Measurements from ENCODE around the gene AGO3. TPM values are rescaled to one million over a fixed set of nuclear protein-coding genes. Genes with fewer than 3 reads are reported as not detected.
A peak's percentile ranks its signal among the peaks of the same experiment; 100 is the strongest.

Gene AGO3
- total RNA-seq, 1 experiment from 2014 or later = 39.4 TPM

GRCh38 chr1:35988237-35988636 is 57.3 kb downstream of the AGO3 start:
- Histone ChIP-seq H3K9me3 (ENCODE audit: control insufficient read depth, insufficient read depth, low read depth, low read length) (no peaks in the 10 kb centered on the region), H3K27me3 (ENCODE audit: control insufficient read depth, insufficient read depth, low read length) (no peaks in the 10 kb centered on the region), H3K4me3 (ENCODE audit: low read depth in 2 of 2, low read length in 2 of 2) (no peak overlapping the region), H3K4me1 (ENCODE audit: control insufficient read depth, insufficient read depth, low read length) (no peaks in the 10 kb centered on the region), H3K36me3 (ENCODE audit: control insufficient read depth, insufficient read depth, low read length) (peaks cover 9% of the 10 kb centered on the region; the same call in 1 of the 2 replicates), H3K27ac (ENCODE audit: low read length) (no peak overlapping the region)
- no peak for ATAC-seq
- ChIA-PET CTCF (no interaction called here), POLR2A (no interaction called here)
- TF ChIP-seq, protein P1, sequence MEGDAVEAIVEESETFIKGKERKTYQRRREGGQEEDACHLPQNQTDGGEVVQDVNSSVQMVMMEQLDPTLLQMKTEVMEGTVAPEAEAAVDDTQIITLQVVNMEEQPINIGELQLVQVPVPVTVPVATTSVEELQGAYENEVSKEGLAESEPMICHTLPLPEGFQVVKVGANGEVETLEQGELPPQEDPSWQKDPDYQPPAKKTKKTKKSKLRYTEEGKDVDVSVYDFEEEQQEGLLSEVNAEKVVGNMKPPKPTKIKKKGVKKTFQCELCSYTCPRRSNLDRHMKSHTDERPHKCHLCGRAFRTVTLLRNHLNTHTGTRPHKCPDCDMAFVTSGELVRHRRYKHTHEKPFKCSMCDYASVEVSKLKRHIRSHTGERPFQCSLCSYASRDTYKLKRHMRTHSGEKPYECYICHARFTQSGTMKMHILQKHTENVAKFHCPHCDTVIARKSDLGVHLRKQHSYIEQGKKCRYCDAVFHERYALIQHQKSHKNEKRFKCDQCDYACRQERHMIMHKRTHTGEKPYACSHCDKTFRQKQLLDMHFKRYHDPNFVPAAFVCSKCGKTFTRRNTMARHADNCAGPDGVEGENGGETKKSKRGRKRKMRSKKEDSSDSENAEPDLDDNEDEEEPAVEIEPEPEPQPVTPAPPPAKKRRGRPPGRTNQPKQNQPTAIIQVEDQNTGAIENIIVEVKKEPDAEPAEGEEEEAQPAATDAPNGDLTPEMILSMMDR (IDR thresholded peaks at IDR 0.05) = no peak
- TF ChIP-seq REST (IDR thresholded peaks at IDR 0.05; ENCODE audit: insufficient read depth in 1 of 2, low read depth in 2 of 2, low read length in 1 of 2) = no peak
- TF ChIP-seq POLR2AphosphoS5 (IDR thresholded peaks at IDR 0.05; ENCODE audit: low read depth, low read length) = no peak
- no peak for TF ChIP-seq SIN3A (IDR thresholded peaks at IDR 0.05; ENCODE audit: borderline replicate concordance, insufficient read depth, low read depth, low read length)
- TF ChIP-seq TCF7L2 (IDR thresholded peaks at IDR 0.05; ENCODE audit: low read depth, low read length) = no peak
- no peak for DNase-seq (ENCODE audit: low read depth, low spot score)
- in situ Hi-C loops (cut with HindIII; ENCODE audit: low pct_unique_long_range_greater_than_20kb, low sequenced_read_pairs) = no loop called here
- intact Hi-C loops (cut with micrococcal nuclease; ENCODE audit: unreplicated experiment) = no loop called here
- BruUV-seq (replicated peaks) = no TSS peak

DNA sequence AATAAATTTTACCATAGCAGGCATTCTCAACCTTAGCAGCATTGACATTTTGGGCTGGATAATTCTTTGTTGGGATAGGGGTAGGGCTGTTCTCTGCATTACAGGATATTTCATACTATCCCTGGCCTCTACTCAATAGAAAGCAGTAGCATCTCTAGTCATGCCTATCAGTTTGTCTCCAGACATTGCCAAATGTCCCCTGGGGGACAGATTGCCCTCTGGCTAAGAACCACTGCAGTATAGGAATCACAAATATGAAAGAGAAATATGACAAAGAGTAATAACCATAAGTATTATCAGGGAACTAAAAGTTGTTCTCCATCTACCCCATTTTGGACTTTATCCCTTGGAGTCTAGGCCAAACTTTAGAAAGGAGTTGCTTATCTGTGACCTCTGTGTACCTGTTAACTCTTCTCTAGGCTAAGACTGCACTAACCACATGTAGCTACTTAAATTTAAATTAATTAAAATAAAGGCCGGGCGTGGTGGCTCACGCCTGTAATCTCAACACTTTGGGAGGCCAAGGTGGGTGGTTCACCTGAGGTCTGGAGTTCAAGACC is 76.1 kb downstream of the AGO3 start:
- ATAC-seq (no peak), DNase-seq (ENCODE audit: low read depth, low spot score) (no peak)
- Histone ChIP-seq H3K27ac (ENCODE audit: low read length) (no peak overlapping the region), H3K27me3 (ENCODE audit: control insufficient read depth, insufficient read depth, low read length) (no peaks in the 10 kb centered on the region), H3K4me3 (ENCODE audit: low read depth in 2 of 2, low read length in 2 of 2) (no peak overlapping the region), H3K4me1 (ENCODE audit: control insufficient read depth, insufficient read depth, low read length) (peaks cover 9% of the 10 kb centered on the region), H3K36me3 (ENCODE audit: control insufficient read depth, insufficient read depth, low read length) (peaks cover 2% of the 10 kb centered on the region; the same call in 1 of the 2 replicates), H3K9me3 (ENCODE audit: control insufficient read depth, insufficient read depth, low read depth, low read length) (no peaks in the 10 kb centered on the region)
- ChIA-PET CTCF (no interaction called here), POLR2A (interaction anchor here (0.5 kb wide), 1 partner anchor 15 kb away, joined by 10 read pairs; no protein-coding TSS in a partner anchor)
- in situ Hi-C loops (cut with HindIII; ENCODE audit: low pct_unique_long_range_greater_than_20kb, low sequenced_read_pairs) (no loop called here), intact Hi-C loops (cut with micrococcal nuclease; ENCODE audit: unreplicated experiment) (no loop called here)
- TSS peak; percentile 9 for BruUV-seq (replicated peaks)
- TF ChIP-seq REST (IDR thresholded peaks at IDR 0.05; ENCODE audit: insufficient read depth in 1 of 2, low read depth in 2 of 2, low read length in 1 of 2) = no peak
- TF ChIP-seq, protein P1 (IDR thresholded peaks at IDR 0.05) = no peak
- no peak for TF ChIP-seq TCF7L2 (IDR thresholded peaks at IDR 0.05; ENCODE audit: low read depth, low read length)
- TF ChIP-seq SIN3A (IDR thresholded peaks at IDR 0.05; ENCODE audit: borderline replicate concordance, insufficient read depth, low read depth, low read length) = no peak
- TF ChIP-seq POLR2AphosphoS5 (IDR thresholded peaks at IDR 0.05; ENCODE audit: low read depth, low read length) = no peak

All from Panc1 (cell line).